NT2/D1 (cell line): Measurements from ENCODE around the gene ANKRD60.

ENCODE experiments used
- DNase-seq: peaks from one replicate; pipeline ENCODE4 v3.0.0-alpha.2; 2011; ENCODE audit warnings: low read depth, low spot score
- H3K27me3 ChIP-seq: 2 replicates; pipeline ENCODE4 v1.6.0; 2011; ENCODE audit warnings: mild to moderate bottlenecking; ENCODE audit not compliant: insufficient read length, insufficient read depth
- H3K36me3 ChIP-seq: 2 replicates; pipeline ENCODE4 v1.6.1; 2011; ENCODE audit warnings: mild to moderate bottlenecking, low read length, mixed read lengths; ENCODE audit not compliant: insufficient read depth, insufficient read length
- H3K4me1 ChIP-seq: 2 replicates; pipeline ENCODE4 v1.5.1; 2011; ENCODE audit not compliant: insufficient read depth, insufficient read length
- H3K4me3 ChIP-seq: 2 replicates; pipeline ENCODE4 v1.5.1; 2011; ENCODE audit warnings: low read depth; ENCODE audit not compliant: insufficient read length
- H3K9ac ChIP-seq: 2 replicates; pipeline ENCODE4 v1.6.0; 2011; ENCODE audit warnings: low read depth; ENCODE audit not compliant: insufficient read length
- H3K9me3 ChIP-seq: 2 replicates; pipeline ENCODE4 v1.5.1; 2011; ENCODE audit warnings: mild to moderate bottlenecking, low read length; ENCODE audit not compliant: insufficient read depth
- SUZ12 ChIP-seq: IDR thresholded peaks from 2 replicates; pipeline ENCODE4 v1.6.1; 2011; ENCODE audit not compliant: insufficient read length, insufficient read depth; ENCODE audit errors: extremely low read depth
- YY1 ChIP-seq: IDR thresholded peaks from 2 replicates; pipeline ENCODE4 v1.6.1; 2011; ENCODE audit not compliant: insufficient read length, insufficient read depth
- ZNF274 ChIP-seq: IDR thresholded peaks from 2 replicates; pipeline ENCODE4 v1.6.1; 2011; ENCODE audit warnings: mild to moderate bottlenecking, low read depth, low read length

The ANKRD60 gene, protein sequence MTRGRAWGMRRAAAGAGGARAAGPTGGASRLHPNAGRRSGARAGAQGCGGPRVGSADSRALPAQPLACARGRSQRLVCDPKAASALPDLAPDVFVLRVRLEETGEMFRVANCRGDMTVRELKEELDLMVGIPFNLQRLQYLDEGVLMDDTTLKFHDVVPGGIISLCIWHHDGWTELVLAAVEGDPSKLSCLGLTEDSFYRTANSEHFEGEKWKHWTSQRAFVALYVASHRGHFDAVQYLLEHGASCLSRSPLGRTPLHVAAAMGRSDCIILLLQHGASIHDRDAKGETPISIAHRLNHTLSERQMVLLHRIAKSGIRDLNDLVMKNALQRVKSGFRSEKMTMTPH

DNA sequence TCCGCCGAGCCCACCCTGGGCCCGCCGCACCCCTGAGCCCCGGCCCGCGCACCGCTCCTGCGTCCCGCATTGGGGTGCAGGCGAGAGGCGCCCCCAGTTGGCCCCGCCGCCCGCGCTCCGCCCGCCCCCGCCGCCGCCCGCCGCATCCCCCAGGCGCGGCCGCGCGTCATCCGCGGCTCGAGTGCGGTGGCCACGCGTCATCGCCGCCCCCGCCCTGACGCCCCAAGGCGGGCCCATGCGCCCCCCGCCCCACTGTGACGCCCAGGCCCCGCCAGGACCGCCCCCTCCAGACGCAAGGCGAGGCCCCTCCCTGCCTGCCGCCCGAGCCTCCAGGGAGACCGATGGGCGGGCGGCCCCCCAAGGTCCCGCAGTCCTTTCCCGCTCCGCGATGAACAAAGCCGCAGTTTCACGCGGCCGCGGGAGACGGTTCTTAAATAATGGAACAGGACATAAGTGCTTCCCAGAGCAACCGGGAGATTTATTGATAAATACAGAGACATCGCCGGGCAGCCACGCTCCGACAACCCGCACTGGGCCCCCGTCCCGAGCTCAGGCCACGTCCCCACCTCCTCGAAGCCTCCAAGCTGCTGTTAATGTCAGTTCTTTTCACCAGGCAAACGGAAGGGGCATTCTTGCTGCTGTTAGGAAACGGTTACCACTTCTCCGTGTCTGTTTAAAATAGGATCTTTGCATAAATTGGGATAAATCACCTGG lies at the start of gene ANKRD60:
TSS of gene ANKRD60 (minus strand) at position 170 of the 714 bp plus-strand sequence. CDS start at position 170, 0 bp downstream.
- Histone ChIP-seq H3K9ac (peak within 1 kb of the TSS; percentile 71), H3K4me1 (no peaks in the 10 kb centered on the region), H3K27me3 (peaks cover 32% of the 10 kb centered on the region), H3K36me3 (peaks cover 16% of the 10 kb centered on the region), H3K4me3 (peak within 1 kb of the TSS; percentile 48), H3K9me3 (no peaks in the 10 kb centered on the region)
- no peak for DNase-seq
- TF ChIP-seq ZNF274, result no peak
- TF ChIP-seq YY1, result no peak
- TF ChIP-seq SUZ12, result no peak

DNA sequence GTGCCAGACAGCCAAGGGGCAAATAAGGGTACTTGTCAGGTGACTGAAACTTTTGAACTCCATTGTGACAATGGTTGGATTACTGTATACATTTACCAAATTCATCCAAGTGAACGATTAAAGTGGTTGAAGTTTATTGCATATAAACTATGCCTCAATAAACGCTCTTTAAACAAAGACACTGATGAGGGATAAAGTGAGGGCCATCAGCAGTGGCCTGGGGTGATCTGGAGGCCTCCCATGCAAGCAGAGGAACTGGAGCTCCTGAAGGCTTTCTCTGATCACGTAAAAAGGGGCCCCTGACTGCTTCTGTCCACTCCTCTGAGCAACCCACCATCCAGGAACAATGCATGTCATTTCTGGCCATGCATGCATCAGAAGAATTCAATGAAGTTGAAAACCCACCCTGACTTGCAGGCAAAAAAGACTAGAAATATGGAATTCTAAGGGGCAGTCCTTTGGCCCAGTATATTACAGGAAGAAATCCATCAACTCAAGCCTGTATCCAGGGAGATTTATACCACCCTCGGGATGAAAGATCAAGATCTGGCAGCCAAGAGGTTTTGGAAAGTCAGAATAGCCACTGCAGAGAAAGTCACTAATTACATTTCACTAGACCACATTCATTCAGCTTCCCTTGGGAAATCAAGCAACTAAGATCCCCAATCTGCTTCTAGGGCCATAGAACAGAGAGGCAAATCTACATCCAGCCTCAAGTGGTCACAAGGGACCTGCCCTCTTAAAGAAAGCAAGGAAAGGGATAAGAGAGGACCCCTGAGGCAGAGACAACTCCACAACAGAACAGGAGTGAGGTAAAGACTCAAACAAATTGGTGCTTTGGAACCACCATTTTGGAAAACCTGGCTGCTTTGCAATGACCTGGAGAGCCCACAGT lies 49.4 kb upstream of the ANKRD60 start:
- no peaks in the 10 kb centered on the region for H3K27me3 ChIP-seq
- no peak overlapping the region for H3K4me3 ChIP-seq
- no peaks in the 10 kb centered on the region for H3K4me1 ChIP-seq
- DNase-seq, result no peak
- peaks cover 1% of the 10 kb centered on the region for H3K36me3 ChIP-seq
- H3K9me3 ChIP-seq, result peaks cover 14% of the 10 kb centered on the region
- TF ChIP-seq ZNF274 (no peak), SUZ12 (no peak), YY1 (no peak)
- no peak overlapping the region for H3K9ac ChIP-seq

DNA sequence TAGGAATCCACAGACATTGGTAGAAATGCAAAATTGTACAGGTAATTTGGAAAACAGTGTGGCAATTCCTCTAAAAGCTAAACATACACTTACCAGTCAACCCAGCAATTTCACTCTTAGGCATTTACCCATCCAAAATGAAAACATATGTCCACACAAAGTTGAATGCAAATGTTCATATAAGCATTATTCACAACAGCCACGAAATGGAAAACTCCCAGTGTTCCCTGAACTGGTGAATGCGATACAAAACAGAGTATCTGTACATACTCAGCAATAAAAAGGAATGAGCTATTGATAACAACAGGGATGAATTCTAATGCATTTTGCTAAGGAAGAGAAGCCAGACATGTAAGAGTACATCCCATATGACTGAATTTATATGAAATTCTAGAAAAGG lies 48.7 kb upstream of the ANKRD60 start:
- Histone ChIP-seq H3K4me3 (no peak overlapping the region), H3K36me3 (peaks cover 3% of the 10 kb centered on the region), H3K4me1 (no peaks in the 10 kb centered on the region), H3K9ac (no peak overlapping the region), H3K9me3 (peaks cover 14% of the 10 kb centered on the region), H3K27me3 (no peaks in the 10 kb centered on the region)
- no peak for DNase-seq
- TF ChIP-seq ZNF274 (no peak), SUZ12 (no peak), YY1 (no peak)

DNA sequence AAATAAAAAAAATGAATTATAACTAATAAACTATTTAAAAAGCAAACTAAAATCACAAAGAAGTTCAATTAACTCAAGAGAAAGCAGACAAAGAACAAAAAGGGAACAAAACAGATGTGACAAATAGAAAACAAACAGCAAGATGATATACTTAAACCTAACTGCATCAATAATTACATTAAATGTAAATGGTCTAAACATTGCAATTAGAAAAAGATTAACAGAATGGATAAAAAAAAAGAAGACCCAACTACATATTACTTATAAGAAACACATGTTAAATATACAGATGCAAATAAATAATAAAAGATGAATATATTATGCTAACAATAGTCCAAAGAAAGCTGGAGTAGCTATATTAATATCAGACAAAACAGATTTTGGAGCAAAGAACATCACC lies 45.9 kb upstream of the ANKRD60 start:
- peaks cover 19% of the 10 kb centered on the region for H3K36me3 ChIP-seq
- TF ChIP-seq ZNF274 (no peak), YY1 (no peak), SUZ12 (no peak)
- H3K27me3 ChIP-seq, result no peaks in the 10 kb centered on the region
- no peak for DNase-seq
- H3K4me1 ChIP-seq, result no peaks in the 10 kb centered on the region
- peaks cover 14% of the 10 kb centered on the region for H3K9me3 ChIP-seq
- H3K9ac ChIP-seq, result no peak overlapping the region
- H3K4me3 ChIP-seq, result no peak overlapping the region

DNA sequence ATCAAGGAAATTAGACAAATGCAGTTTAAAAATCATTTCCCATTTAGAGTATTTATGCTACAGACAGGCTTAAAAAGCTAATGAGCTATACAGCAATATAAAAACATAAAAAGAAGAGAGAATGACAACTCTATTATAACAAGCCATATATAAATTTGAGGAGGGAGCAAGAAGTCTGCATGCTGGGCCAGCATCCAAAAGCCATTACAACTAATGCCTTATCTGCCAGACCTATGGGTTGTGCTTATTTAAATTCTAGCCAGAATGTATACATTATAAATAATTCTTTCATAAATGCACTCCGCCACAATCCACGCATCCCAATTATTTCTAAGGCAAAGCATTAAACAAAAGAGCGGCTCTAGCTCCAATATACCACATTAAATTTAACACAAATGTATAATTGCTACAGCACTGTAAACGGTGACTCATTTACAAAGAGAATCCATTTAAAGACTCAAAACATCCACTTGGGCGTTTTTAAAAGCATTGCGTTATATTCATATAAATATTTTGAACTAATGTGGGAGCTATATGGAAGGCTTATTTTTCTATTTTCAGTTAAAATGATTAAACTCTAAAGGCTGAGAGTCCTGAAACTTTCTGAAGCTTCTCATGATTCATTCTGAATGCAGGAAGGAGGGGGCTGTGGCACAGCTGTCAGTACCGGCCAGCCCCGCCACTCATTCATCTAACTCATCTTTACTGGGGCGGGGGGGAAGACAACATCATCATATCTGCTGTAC lies 43.3 kb upstream of the ANKRD60 start:
- no peak overlapping the region for H3K4me3 ChIP-seq
- H3K27me3 ChIP-seq, result no peaks in the 10 kb centered on the region
- peaks cover 14% of the 10 kb centered on the region for H3K9me3 ChIP-seq
- peaks cover 42% of the 10 kb centered on the region for H3K36me3 ChIP-seq
- TF ChIP-seq SUZ12, result no peak
- TF ChIP-seq ZNF274, result no peak
- TF ChIP-seq YY1, result no peak
- peaks cover 2% of the 10 kb centered on the region for H3K4me1 ChIP-seq
- no peak for DNase-seq
- no peak overlapping the region for H3K9ac ChIP-seq

DNA sequence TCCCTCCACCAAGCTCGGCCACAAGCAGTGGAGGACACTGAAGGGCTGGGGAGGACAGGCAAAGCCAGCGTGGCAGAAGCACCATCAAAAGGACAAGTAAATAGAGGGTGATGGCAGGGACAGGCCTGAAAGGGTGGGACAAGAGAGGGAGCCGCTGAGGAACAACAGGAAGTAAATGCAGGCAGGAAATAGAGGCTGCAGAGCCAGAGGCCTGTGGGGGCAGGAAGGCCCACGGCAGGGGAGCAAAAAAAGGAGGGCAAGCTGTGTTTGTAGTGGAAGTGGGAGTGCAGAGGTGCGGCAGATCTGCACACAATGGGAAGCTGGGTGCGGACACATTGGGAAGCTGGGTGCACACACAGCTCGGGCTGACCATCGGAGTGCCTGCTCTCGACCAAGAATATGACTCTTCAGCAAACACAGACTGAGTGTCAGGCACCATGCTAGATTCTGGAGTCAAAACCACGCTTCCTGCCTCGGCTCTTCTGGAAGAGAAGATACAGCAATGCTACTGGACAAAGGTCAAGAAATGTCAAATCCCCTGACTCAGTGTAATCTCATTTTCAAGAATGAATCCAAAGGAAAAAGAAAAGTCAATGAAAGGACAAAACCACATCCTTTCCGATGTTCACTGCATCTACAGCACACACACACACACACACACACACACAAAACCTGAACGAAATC lies 40.6 kb upstream of the ANKRD60 start:
- no peak for DNase-seq
- Histone ChIP-seq H3K9me3 (peaks cover 5% of the 10 kb centered on the region), H3K36me3 (peaks cover 67% of the 10 kb centered on the region), H3K27me3 (no peaks in the 10 kb centered on the region), H3K4me3 (no peak overlapping the region), H3K4me1 (peaks cover 2% of the 10 kb centered on the region), H3K9ac (no peak overlapping the region)
- TF ChIP-seq YY1, result no peak
